C4-2B (cell line): Measurements from ENCODE around the gene GALNT11.

Source experiments
- CTCF ChIP-seq: fragments of 450-650 bp; conservative IDR thresholded peaks from 2 replicates; pipeline ENCODE4 v1.5.1; 2017; ENCODE audit warnings: mild to moderate bottlenecking
- ZFX ChIP-seq: fragments of 450-650 bp; IDR thresholded peaks from 2 replicates; pipeline ENCODE4 v1.6.1; 2017

DNA sequence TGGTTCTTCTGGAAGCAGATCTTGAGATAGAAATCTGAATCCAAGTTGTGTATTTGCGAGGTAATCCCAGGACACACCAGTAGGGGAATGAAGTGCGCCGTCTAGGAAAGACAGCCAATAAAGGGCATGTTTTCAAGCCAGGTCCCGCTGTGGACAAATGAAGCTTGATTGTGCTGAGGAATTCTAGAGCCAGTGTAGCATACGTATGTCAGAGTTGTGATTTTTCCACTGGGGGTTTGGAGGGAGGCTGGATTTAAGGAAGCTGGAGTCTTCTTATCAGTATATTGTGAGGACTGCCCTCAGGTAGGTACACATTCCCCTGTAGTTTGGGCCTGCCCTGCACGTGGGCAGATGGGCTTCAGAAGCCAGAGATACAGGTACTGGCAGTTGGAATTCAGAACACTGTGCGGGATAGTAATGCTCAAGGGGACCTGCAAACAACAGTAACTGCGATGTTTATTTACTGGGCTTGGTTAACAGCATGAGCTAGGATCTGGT lies 50.9 kb downstream of the GALNT11 start:
- TF ChIP-seq CTCF, result peak; percentile 93
- 0 out of 2 replicates have a peak, but pooled peaks have one; percentile 7 for TF ChIP-seq ZFX
